PC-3 (cell line): Measurements from ENCODE around the gene C17orf78. TPM values are rescaled to one million over a fixed set of nuclear protein-coding genes. Genes with fewer than 3 reads are reported as not detected.

Experiments
- ATAC-seq: fragments of 200-7000 bp; cut with Tn5 transposase; 2 replicates; pipeline ENCODE4 v1.9.1; 2020; ENCODE audit warnings: mild to moderate bottlenecking, moderate library complexity
- BruUV-seq: library from RNA; stranded (reverse); fragments of 400-500 nt; replicated peaks from 2 replicates; lab custom pipeline; 2021; lab: Mats Ljungman, UMichigan
- CTCF ChIA-PET: fragments of 300-600 bp; sonication (Branson Sonifier 250); formaldehyde crosslinking; loops from one replicate; lab custom pipeline; 2022; ENCODE audit warnings: antibody characterized with exemption; lab: Charles Lee
- POLR2A ChIA-PET: fragments of 300-600 bp; sonication (Branson Sonifier 250); formaldehyde crosslinking; loops from one replicate; lab custom pipeline; 2022; ENCODE audit warnings: antibody characterized with exemption; ENCODE audit not compliant: unreplicated experiment; lab: Charles Lee
- DNase-seq: peaks from one replicate; pipeline ENCODE4 v3.0.0-alpha.2; 2015
- H2AFZ ChIP-seq: fragments of 300-600 bp; sonication (generic); 2 replicates; pipeline ENCODE4 v1.6.0; 2016; ENCODE audit warnings: antibody characterized with exemption, low read length
- H3F3A ChIP-seq: fragments of 300-600 bp; sonication (generic); one replicate; pipeline ENCODE4 v1.6.0; 2017; ENCODE audit warnings: antibody characterized with exemption, low read length, control low read depth, mild to moderate bottlenecking; ENCODE audit not compliant: unreplicated experiment
- H3K27ac ChIP-seq: fragments of 300-600 bp; sonication (generic); 2 replicates; pipeline ENCODE4 v1.5.1; 2016; ENCODE audit warnings: mild to moderate bottlenecking, low read length
- H3K27me3 ChIP-seq: fragments of 300-600 bp; sonication (generic); 2 replicates; pipeline ENCODE4 v1.6.1; 2016; ENCODE audit warnings: low read length, mixed read lengths
- H3K36me3 ChIP-seq: fragments of 300-600 bp; sonication (generic); 2 replicates; pipeline ENCODE4 v1.6.1; 2016; ENCODE audit warnings: low read depth, mixed run types, low read length, mixed read lengths
- H3K4me1 ChIP-seq: fragments of 300-600 bp; sonication (generic); 2 replicates; pipeline ENCODE4 v1.5.1; 2016; ENCODE audit warnings: low read length; ENCODE audit not compliant: insufficient read depth
- H3K4me2 ChIP-seq: fragments of 300-600 bp; sonication (generic); 2 replicates; pipeline ENCODE4 v1.6.0; 2016; ENCODE audit warnings: low read length
- H3K4me3 ChIP-seq: fragments of 300-600 bp; sonication (generic); 2 replicates; pipeline ENCODE4 v1.5.1; 2016; ENCODE audit warnings: mild to moderate bottlenecking, low read length, mixed read lengths
- H3K79me2 ChIP-seq: fragments of 300-600 bp; sonication (generic); 2 replicates; pipeline ENCODE4 v1.6.1; 2017; ENCODE audit warnings: low read length, mixed read lengths
- H3K9ac ChIP-seq: fragments of 300-600 bp; sonication (generic); 2 replicates; pipeline ENCODE4 v1.6.0; 2016; ENCODE audit warnings: mild to moderate bottlenecking, low read length
- H3K9me2 ChIP-seq: fragments of 300-600 bp; sonication (generic); replicated peaks from 2 replicates; pipeline ENCODE4 v1.6.1; 2016; ENCODE audit warnings: mixed run types, low read length, mixed read lengths
- H3K9me3 ChIP-seq: fragments of 300-600 bp; sonication (generic); 2 replicates; pipeline ENCODE4 v1.6.1; 2016; ENCODE audit warnings: low read length, mixed read lengths
- H4K20me1 ChIP-seq: fragments of 300-600 bp; sonication (generic); 2 replicates; pipeline ENCODE4 v1.6.1; 2016; ENCODE audit warnings: low read length, mixed read lengths
- EZH2 ChIP-seq: fragments of 300-600 bp; sonication (generic); IDR thresholded peaks from one replicate; pipeline ENCODE4 v1.6.1; 2017; ENCODE audit warnings: antibody characterized with exemption, mild to moderate bottlenecking, low read length; ENCODE audit not compliant: unreplicated experiment
- EZH2phosphoT487 ChIP-seq: fragments of 300-600 bp; sonication (generic); IDR thresholded peaks from 2 replicates; pipeline ENCODE4 v1.6.1; 2018; ENCODE audit warnings: mild to moderate bottlenecking, antibody characterized with exemption, low read length, borderline replicate concordance
- intact Hi-C: fragments of 100-400 bp; cut with micrococcal nuclease; formaldehyde crosslinking; loops from 2 replicates; pipeline ENCODE4 v1.9.0; 2023
- total RNA-seq: library from RNA; depleted of rRNA; stranded (reverse); fragments of >200 nt; gene quantifications from 2 replicates; pipeline ENCODE4 v1.2.3, GENCODE V29; 2014
- TF ChIP-seq, protein P1 (sequence below): fragments of 300-600 bp; sonication (generic); conservative IDR thresholded peaks from 2 replicates; pipeline ENCODE4 v1.5.1; 2017; ENCODE audit warnings: antibody characterized with exemption, low read depth, mild to moderate bottlenecking, low read length

Gene C17orf78
- total RNA-seq, 1 experiment from 2014 or later, result not detected

DNA sequence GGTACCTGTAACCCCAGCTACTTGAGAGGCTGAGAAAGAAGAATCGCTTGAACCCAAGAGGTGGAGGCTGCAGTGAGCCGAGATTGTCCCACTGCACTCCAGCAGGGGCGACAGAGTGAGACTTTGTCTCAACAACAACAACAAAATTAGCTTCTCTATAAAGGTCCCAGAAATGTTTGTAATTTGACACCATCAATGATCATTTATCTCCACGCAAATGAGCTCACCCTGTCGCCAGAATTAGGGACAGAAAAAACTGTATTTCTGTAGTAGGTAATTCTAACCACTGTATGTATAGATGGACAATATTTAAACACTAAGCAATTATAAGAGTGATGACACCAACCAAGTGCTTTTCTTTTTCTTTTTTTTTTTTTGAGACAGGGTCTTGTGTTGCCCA, 10.7 kb downstream of the C17orf78 start:
- no peak for ATAC-seq
- intact Hi-C loops, result no loop called here
- no TSS peak for BruUV-seq
- no peaks in the 10 kb centered on the region for H4K20me1 ChIP-seq
- no peaks in the 10 kb centered on the region for H3K36me3 ChIP-seq
- no peaks in the 10 kb centered on the region for H3K4me1 ChIP-seq
- ChIA-PET POLR2A (no interaction called here), CTCF (no interaction called here)
- H3K79me2 ChIP-seq, result no peaks in the 10 kb centered on the region
- no peak for TF ChIP-seq EZH2phosphoT487
- TF ChIP-seq EZH2, result no peak
- TF ChIP-seq, protein P1, sequence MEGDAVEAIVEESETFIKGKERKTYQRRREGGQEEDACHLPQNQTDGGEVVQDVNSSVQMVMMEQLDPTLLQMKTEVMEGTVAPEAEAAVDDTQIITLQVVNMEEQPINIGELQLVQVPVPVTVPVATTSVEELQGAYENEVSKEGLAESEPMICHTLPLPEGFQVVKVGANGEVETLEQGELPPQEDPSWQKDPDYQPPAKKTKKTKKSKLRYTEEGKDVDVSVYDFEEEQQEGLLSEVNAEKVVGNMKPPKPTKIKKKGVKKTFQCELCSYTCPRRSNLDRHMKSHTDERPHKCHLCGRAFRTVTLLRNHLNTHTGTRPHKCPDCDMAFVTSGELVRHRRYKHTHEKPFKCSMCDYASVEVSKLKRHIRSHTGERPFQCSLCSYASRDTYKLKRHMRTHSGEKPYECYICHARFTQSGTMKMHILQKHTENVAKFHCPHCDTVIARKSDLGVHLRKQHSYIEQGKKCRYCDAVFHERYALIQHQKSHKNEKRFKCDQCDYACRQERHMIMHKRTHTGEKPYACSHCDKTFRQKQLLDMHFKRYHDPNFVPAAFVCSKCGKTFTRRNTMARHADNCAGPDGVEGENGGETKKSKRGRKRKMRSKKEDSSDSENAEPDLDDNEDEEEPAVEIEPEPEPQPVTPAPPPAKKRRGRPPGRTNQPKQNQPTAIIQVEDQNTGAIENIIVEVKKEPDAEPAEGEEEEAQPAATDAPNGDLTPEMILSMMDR, result no peak
- no peak overlapping the region for H3K27ac ChIP-seq
- no peak for DNase-seq
- no peaks in the 10 kb centered on the region for H3F3A ChIP-seq
- no peak overlapping the region for H2AFZ ChIP-seq
- H3K4me3 ChIP-seq, result no peak overlapping the region
- H3K4me2 ChIP-seq, result no peak overlapping the region
- H3K9me3 ChIP-seq, result no peaks in the 10 kb centered on the region
- H3K9ac ChIP-seq, result no peak overlapping the region
- no peaks in the 10 kb centered on the region for H3K9me2 ChIP-seq
- no peaks in the 10 kb centered on the region for H3K27me3 ChIP-seq

DNA sequence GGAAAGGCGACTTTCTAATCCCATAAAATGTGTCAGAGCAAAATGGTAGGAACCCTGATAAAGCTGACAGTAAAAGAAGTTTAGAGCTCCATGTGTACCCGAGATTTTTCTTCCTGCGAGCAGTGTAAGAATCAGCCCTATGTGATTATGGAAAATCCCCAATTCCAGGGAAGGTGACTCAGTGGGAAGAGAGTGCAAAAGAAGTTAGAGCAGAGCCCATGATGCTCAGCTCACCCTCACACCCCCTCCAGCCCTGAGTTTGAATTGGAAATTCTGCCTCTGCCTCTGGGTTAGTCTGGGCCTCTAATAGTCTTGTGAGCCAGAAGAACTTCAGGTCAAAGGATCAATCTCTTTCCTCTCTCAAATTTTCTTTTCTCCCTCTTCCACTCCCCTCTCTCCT, 12.5 kb downstream of the C17orf78 start:
- Histone ChIP-seq H3F3A (no peaks in the 10 kb centered on the region), H3K79me2 (no peaks in the 10 kb centered on the region), H3K4me3 (no peak overlapping the region), H3K27ac (no peak overlapping the region), H3K36me3 (no peaks in the 10 kb centered on the region), H3K4me1 (no peaks in the 10 kb centered on the region), H3K27me3 (no peaks in the 10 kb centered on the region), H3K9ac (no peak overlapping the region), H4K20me1 (no peaks in the 10 kb centered on the region), H3K9me3 (no peaks in the 10 kb centered on the region), H3K4me2 (no peak overlapping the region), H2AFZ (no peak overlapping the region), H3K9me2 (no peaks in the 10 kb centered on the region)
- ATAC-seq (no peak), DNase-seq (no peak)
- ChIA-PET POLR2A (no interaction called here), CTCF (no interaction called here)
- intact Hi-C loops, result no loop called here
- TF ChIP-seq, protein P1, result no peak
- TF ChIP-seq EZH2 (no peak), EZH2phosphoT487 (no peak)
- BruUV-seq, result no TSS peak

DNA sequence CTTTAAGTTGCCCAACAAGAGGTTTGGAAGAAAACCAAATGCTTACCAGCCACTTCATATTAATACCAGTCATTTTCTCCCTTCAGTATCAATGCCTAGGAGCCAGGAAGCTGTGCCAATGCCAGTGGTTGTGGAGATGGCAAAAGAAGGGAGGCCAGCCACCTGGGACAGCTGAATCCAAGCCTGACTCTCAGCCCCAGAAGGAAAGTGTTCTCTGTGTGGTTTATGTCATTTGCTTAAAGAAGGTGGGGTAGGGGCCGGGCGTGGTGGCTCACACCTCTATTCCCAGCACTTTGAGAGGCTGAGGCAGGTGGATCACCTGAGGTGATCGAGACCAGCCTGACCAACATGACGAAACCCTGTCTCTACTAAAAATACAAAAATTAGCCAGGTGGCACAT, 13.4 kb downstream of the C17orf78 start:
- no peaks in the 10 kb centered on the region for H4K20me1 ChIP-seq
- H3F3A ChIP-seq, result no peaks in the 10 kb centered on the region
- TF ChIP-seq EZH2phosphoT487, result no peak
- TF ChIP-seq, protein P1, result no peak
- TF ChIP-seq EZH2, result no peak
- H3K4me1 ChIP-seq, result no peaks in the 10 kb centered on the region
- ChIA-PET POLR2A (no interaction called here), CTCF (no interaction called here)
- H3K9me3 ChIP-seq, result no peaks in the 10 kb centered on the region
- no peak for DNase-seq
- ATAC-seq, result no peak
- H3K79me2 ChIP-seq, result no peaks in the 10 kb centered on the region
- H3K36me3 ChIP-seq, result no peaks in the 10 kb centered on the region
- H3K27me3 ChIP-seq, result no peaks in the 10 kb centered on the region
- H3K9me2 ChIP-seq, result no peaks in the 10 kb centered on the region
- no peak overlapping the region for H3K9ac ChIP-seq
- intact Hi-C loops, result no loop called here
- no peak overlapping the region for H3K27ac ChIP-seq
- BruUV-seq, result no TSS peak
- H3K4me3 ChIP-seq, result no peak overlapping the region
- no peak overlapping the region for H3K4me2 ChIP-seq
- no peak overlapping the region for H2AFZ ChIP-seq
